IMR-90 (cell line): ENCODE measurements around the gene ZNF285. TPM values are rescaled to one million over a fixed set of nuclear protein-coding genes. Genes with fewer than 3 reads are reported as not detected.
"Not testable (repeated sequence)": the region's sequence is repeated elsewhere in the genome, so short reads cannot be mapped to it uniquely, and the experiment has no call there.

Source experiments
- ATAC-seq: fragments of 200-7000 bp; cut with Tn5 transposase; 2 replicates; pipeline ENCODE4 v1.9.1; 2020; ENCODE audit warnings: low read depth, mild to moderate bottlenecking, moderate library complexity
- BruUV-seq: library from RNA; stranded (reverse); fragments of 400-500 nt; replicated peaks from 2 replicates; lab custom pipeline; 2021; lab: Mats Ljungman, UMichigan
- CTCF ChIA-PET: fragments of 300-600 bp; formaldehyde crosslinking; extraction: SDS; loops from one replicate; lab custom pipeline; 2021; ENCODE audit warnings: antibody characterized with exemption; lab: Yijun Ruan, JAX
- POLR2A ChIA-PET: fragments of 300-600 bp; sonication (Branson Sonifier 250); formaldehyde crosslinking; loops from one replicate; lab custom pipeline; 2022; ENCODE audit warnings: antibody characterized with exemption; ENCODE audit not compliant: unreplicated experiment; lab: Charles Lee
- DNase-seq: peaks from one replicate; pipeline ENCODE4 v3.0.0; 2013
- H2AFZ ChIP-seq: replicated peaks from 2 replicates; pipeline ENCODE3; 2013; ENCODE audit warnings: low read length, mild to moderate bottlenecking; ENCODE audit not compliant: poor library complexity
- H2AK5ac ChIP-seq: 2 replicates; pipeline ENCODE4 v1.6.1; 2013; ENCODE audit warnings: low read depth, low read length, inconsistent platforms
- H2AK9ac ChIP-seq: replicated peaks from 2 replicates; pipeline ENCODE3; 2013; ENCODE audit warnings: mild to moderate bottlenecking, low read depth, low read length, moderate library complexity; ENCODE audit not compliant: poor library complexity
- H2BK120ac ChIP-seq: 2 replicates; pipeline ENCODE4 v1.6.1; 2013; ENCODE audit warnings: low read depth, low read length, inconsistent platforms
- H2BK15ac ChIP-seq: 3 replicates; pipeline ENCODE4 v1.6.1; 2013; ENCODE audit warnings: low read depth, low read length, inconsistent platforms
- H2BK20ac ChIP-seq: 2 replicates; pipeline ENCODE4 v1.6.1; 2013; ENCODE audit warnings: low read depth, mild to moderate bottlenecking, inconsistent platforms, low read length, moderate library complexity
- H2BK5ac ChIP-seq: 2 replicates; pipeline ENCODE4 v1.6.1; 2013; ENCODE audit warnings: mild to moderate bottlenecking, low read depth, low read length, inconsistent platforms; ENCODE audit not compliant: poor library complexity, severe bottlenecking
- H3K14ac ChIP-seq: replicated peaks from 2 replicates; pipeline ENCODE4 v1.6.1; 2013; ENCODE audit warnings: low read depth, low read length, inconsistent platforms
- H3K18ac ChIP-seq: 2 replicates; pipeline ENCODE4 v1.6.1; 2013; ENCODE audit warnings: low read depth, low read length, control low read depth
- H3K23ac ChIP-seq: 2 replicates; pipeline ENCODE4 v1.6.1; 2013; ENCODE audit warnings: low read depth, low read length, inconsistent platforms
- H3K27ac ChIP-seq: 2 replicates; pipeline ENCODE4 v1.5.1; 2013; ENCODE audit warnings: mild to moderate bottlenecking, control low read depth, low read length; ENCODE audit not compliant: insufficient read depth
- H3K27me3 ChIP-seq: 2 replicates; pipeline ENCODE4 v1.6.1; 2013; ENCODE audit warnings: low read length; ENCODE audit not compliant: control insufficient read depth, insufficient read depth
- H3K36me3 ChIP-seq: 2 replicates; pipeline ENCODE4 v1.6.1; 2013; ENCODE audit warnings: low read length, mixed read lengths; ENCODE audit not compliant: control insufficient read depth, insufficient read depth
- H3K4ac ChIP-seq: 2 replicates; pipeline ENCODE4 v1.6.1; 2013; ENCODE audit warnings: low read depth, low read length, inconsistent platforms
- H3K4me1 ChIP-seq: 2 replicates; pipeline ENCODE4 v1.6.1; 2013; ENCODE audit warnings: low read length, mixed read lengths; ENCODE audit not compliant: control insufficient read depth, insufficient read depth
- H3K4me2 ChIP-seq: 2 replicates; pipeline ENCODE4 v1.6.1; 2013; ENCODE audit warnings: low read depth, mild to moderate bottlenecking, control low read depth, low read length, moderate library complexity
- H3K4me3 ChIP-seq: 2 replicates; pipeline ENCODE4 v1.5.1; 2013; ENCODE audit warnings: low read depth, mild to moderate bottlenecking, control low read depth, low read length, moderate library complexity; ENCODE audit not compliant: insufficient read depth
- H3K56ac ChIP-seq: 2 replicates; pipeline ENCODE4 v1.6.1; 2013; ENCODE audit warnings: low read length, inconsistent platforms; ENCODE audit not compliant: insufficient read depth; ENCODE audit errors: extremely low read depth
- H3K79me1 ChIP-seq, 2 experiments: 2 replicates each; pipeline ENCODE4 v1.6.1; 2013; ENCODE audit warnings: low read length in 2 of 2, inconsistent platforms in 1 of 2, low read depth in 1 of 2
- H3K9ac ChIP-seq: 2 replicates; pipeline ENCODE4 v1.6.1; 2013; ENCODE audit warnings: low read depth, low read length, control low read depth
- H3K9me1 ChIP-seq: 2 replicates; pipeline ENCODE4 v1.6.1; 2013; ENCODE audit warnings: low read length, inconsistent platforms; ENCODE audit not compliant: insufficient read depth
- H3K9me3 ChIP-seq: 2 replicates; pipeline ENCODE4 v1.6.1; 2013; ENCODE audit warnings: low read length; ENCODE audit not compliant: control insufficient read depth, insufficient read depth
- H4K20me1 ChIP-seq: 2 replicates; pipeline ENCODE4 v1.6.1; 2013; ENCODE audit warnings: low read length, inconsistent platforms; ENCODE audit not compliant: insufficient read depth
- H4K5ac ChIP-seq: 2 replicates; pipeline ENCODE4 v1.6.1; 2013; ENCODE audit warnings: mild to moderate bottlenecking, low read depth, low read length, control low read depth
- H4K8ac ChIP-seq, 2 experiments: 2 replicates each; pipeline ENCODE4 v1.6.1; 2013; ENCODE audit warnings: low read depth in 2 of 2, low read length in 2 of 2, control low read depth in 1 of 2, inconsistent platforms in 1 of 2
- H4K91ac ChIP-seq: 2 replicates; pipeline ENCODE4 v1.6.1; 2013; ENCODE audit warnings: low read depth, low read length, inconsistent platforms; ENCODE audit not compliant: insufficient read depth
- CEBPB ChIP-seq: IDR thresholded peaks from 2 replicates; pipeline ENCODE4 v1.6.1; 2012; ENCODE audit warnings: low read depth, low read length, improper control_type of control experiment
- ELK1 ChIP-seq: fragments of 150-350 bp; IDR thresholded peaks from 2 replicates; pipeline ENCODE4 v1.6.1; 2016; ENCODE audit warnings: low read depth, mild to moderate bottlenecking, low read length, moderate library complexity, borderline replicate concordance
- MAFK ChIP-seq: IDR thresholded peaks from 2 replicates; pipeline ENCODE4 v1.6.1; 2012; ENCODE audit warnings: low read depth, low read length, improper control_type of control experiment
- MAZ ChIP-seq: IDR thresholded peaks from 2 replicates; pipeline ENCODE4 v1.6.1; 2012; ENCODE audit warnings: low read depth, mild to moderate bottlenecking, low read length, improper control_type of control experiment, moderate library complexity, borderline replicate concordance
- MXI1 ChIP-seq: IDR thresholded peaks from 2 replicates; pipeline ENCODE4 v1.6.1; 2012; ENCODE audit warnings: low read depth, mild to moderate bottlenecking, low read length, moderate library complexity, borderline replicate concordance
- NFE2L2 ChIP-seq: fragments of 150-350 bp; IDR thresholded peaks from 2 replicates; pipeline ENCODE4 v1.6.1; 2016; ENCODE audit warnings: low read depth, mild to moderate bottlenecking, low read length
- POLR2A ChIP-seq: IDR thresholded peaks from 2 replicates; pipeline ENCODE4 v1.6.1; 2012; ENCODE audit warnings: mild to moderate bottlenecking, low read depth, low read length
- RCOR1 ChIP-seq: IDR thresholded peaks from 2 replicates; pipeline ENCODE4 v1.6.1; 2012; ENCODE audit warnings: mild to moderate bottlenecking, low read length, improper control_type of control experiment; ENCODE audit not compliant: insufficient replicate concordance
- SMC3 ChIP-seq: fragments of 150-350 bp; IDR thresholded peaks from 2 replicates; pipeline ENCODE4 v1.6.1; 2016; ENCODE audit warnings: low read depth, mild to moderate bottlenecking, antibody characterized with exemption, low read length, moderate library complexity
- WGBS, 2 experiments: methylation state at CpG; one replicate each; pipeline versions ENCODE4 v1.1.5 to v1.1.7; 2013; ENCODE audit warnings: missing lambda C conversion rate in 2 of 2; ENCODE audit not compliant: insufficient read length in 1 of 2; ENCODE audit errors: extremely low coverage in 2 of 2; 5-methylcytosine and 5-hydroxymethylcytosine counted together
- dilution Hi-C: fragments of 300-500 bp; cut with HindIII; formaldehyde crosslinking; loops from one replicate; pipeline ENCODE4 v1.14.3; 2018; ENCODE audit warnings: low sequenced_read_pairs; ENCODE audit not compliant: unreplicated experiment
- in situ Hi-C: fragments of 300-500 bp; cut with MboI; formaldehyde crosslinking; loops from 3 replicates; pipeline ENCODE4 v1.14.3; 2019; ENCODE audit warnings: low sequenced_read_pairs, inconsistent platforms, mixed read lengths
- intact Hi-C: fragments of 100-400 bp; cut with micrococcal nuclease; formaldehyde crosslinking; loops from 2 replicates; pipeline ENCODE4 v1.10.0; 2022
- polyA plus RNA-seq, 3 experiments: library from polyadenylated mRNA; depleted of rRNA; stranded (reverse); fragments of >200 nt; gene quantifications; 2 replicates each; pipeline ENCODE4 v1.2.3, GENCODE V29; 2012; ENCODE audit warnings: low replicate concordance in 1 of 3
- total RNA-seq: library from RNA; depleted of rRNA; stranded (reverse); fragments of >200 nt; gene quantifications from 2 replicates; pipeline ENCODE4 v1.2.3, GENCODE V29; 2012

The ZNF285 gene
- total and polyA plus RNA-seq, 2 of the 4 experiments (the other 2 are of a cell fraction) = 1.4 to 5.9 TPM

GRCh38 chr19:44430956-44431355 is 29.5 kb upstream of the ZNF285 start:
- Histone ChIP-seq H3K9me1 (no peaks in the 10 kb centered on the region), H2AFZ (no peak overlapping the region), H2BK15ac (no peak overlapping the region), H3K27me3 (no peaks in the 10 kb centered on the region), H2BK20ac (no peak overlapping the region), H3K9ac (no peak overlapping the region), H2BK120ac (no peak overlapping the region), H4K20me1 (no peaks in the 10 kb centered on the region), H3K56ac (no peak overlapping the region), H4K5ac (no peak overlapping the region), H3K23ac (no peak overlapping the region), H3K4me1 (no peaks in the 10 kb centered on the region), H4K91ac (no peak overlapping the region), H3K27ac (no peak overlapping the region), H3K4me2 (no peak overlapping the region), H4K8ac (no peak overlapping the region), H3K4me3 (no peak overlapping the region), H3K4ac (no peak overlapping the region), H3K79me1 (no peaks in the 10 kb centered on the region), H3K14ac (no peak overlapping the region), H2BK5ac (no peak overlapping the region), H3K36me3 (peaks cover 46% of the 10 kb centered on the region), H2AK9ac (no peak overlapping the region), H3K18ac (no peak overlapping the region), H2AK5ac (no peak overlapping the region), H3K9me3 (peaks cover 68% of the 10 kb centered on the region)
- no CpG with 5 or more reads among the region's 1 CpG for WGBS, 2 experiments
- ChIA-PET POLR2A (no interaction called here), CTCF (no interaction called here)
- dilution Hi-C loops = no loop called here
- intact Hi-C loops = no loop called here
- in situ Hi-C loops = no loop called here
- DNase-seq (peak; percentile 41), ATAC-seq (no peak)
- TF ChIP-seq POLR2A = no peak
- no peak for TF ChIP-seq MAFK
- no peak for TF ChIP-seq MAZ
- no peak for TF ChIP-seq RCOR1
- TF ChIP-seq NFE2L2 = no peak
- no peak for TF ChIP-seq ELK1
- TF ChIP-seq SMC3 = no peak
- TF ChIP-seq MXI1 = no peak
- TF ChIP-seq CEBPB = no peak
- no TSS peak for BruUV-seq

- H3K14ac ChIP-seq, H3K56ac ChIP-seq, H3K9me1 ChIP-seq, DNase-seq, H2BK5ac ChIP-seq, intact Hi-C loops, CTCF ChIA-PET, dilution Hi-C loops, H4K20me1 ChIP-seq, H2BK120ac ChIP-seq, POLR2A ChIA-PET, H3K27me3 ChIP-seq, H3K23ac ChIP-seq, H3K18ac ChIP-seq, ATAC-seq, H3K4me2 ChIP-seq, H2AK9ac ChIP-seq, H2AK5ac ChIP-seq, BruUV-seq, H2AFZ ChIP-seq, H3K4ac ChIP-seq, H3K9ac ChIP-seq, H3K27ac ChIP-seq, H3K4me3 ChIP-seq, H2BK15ac ChIP-seq, H4K8ac ChIP-seq, H3K79me1 ChIP-seq, in situ Hi-C loops, H4K5ac ChIP-seq, H3K36me3 ChIP-seq, H2BK20ac ChIP-seq, H4K91ac ChIP-seq, H3K4me1 ChIP-seq: not testable (repeated sequence)
- peaks cover 14% of the 10 kb centered on the region for H3K9me3 ChIP-seq
- no CpG with 5 or more reads among the region's 15 CpGs for WGBS, 2 experiments
These were observed 14.1 kb upstream of the ZNF285 start for GRCh38 chr19:44415553-44415952.
